MM.1S (cell line): ENCODE measurements around the gene COL21A1.
A peak's percentile ranks its signal among the peaks of the same experiment; 100 is the strongest.

Experiments used
- DNase-seq: peaks from one replicate; pipeline ENCODE4 v3.0.0-alpha.2; 2015
- H2AFZ ChIP-seq: fragments of 300-600 bp; sonication (generic); 2 replicates; pipeline ENCODE4 v1.6.0; 2016; ENCODE audit warnings: antibody characterized with exemption, low read length
- H3F3A ChIP-seq: fragments of 300-600 bp; sonication (generic); 2 replicates; pipeline ENCODE4 v1.6.1; 2016; ENCODE audit warnings: mild to moderate bottlenecking, antibody characterized with exemption, low read length, moderate library complexity, mixed read lengths; ENCODE audit not compliant: insufficient read depth
- H3K27ac ChIP-seq: fragments of 300-600 bp; sonication (generic); 2 replicates; pipeline ENCODE4 v1.5.1; 2016; ENCODE audit warnings: mild to moderate bottlenecking, low read length
- H3K27me3 ChIP-seq: fragments of 300-600 bp; sonication (generic); replicated peaks from 2 replicates; pipeline ENCODE4 v1.6.0; 2016; ENCODE audit warnings: low read length; ENCODE audit not compliant: insufficient read depth
- H3K36me3 ChIP-seq: fragments of 300-600 bp; sonication (generic); replicated peaks from 2 replicates; pipeline ENCODE4 v1.6.1; 2016; ENCODE audit warnings: mild to moderate bottlenecking, low read length, mixed read lengths; ENCODE audit not compliant: insufficient read depth
- H3K4me1 ChIP-seq: fragments of 300-600 bp; sonication (generic); 2 replicates; pipeline ENCODE4 v1.6.1; 2016; ENCODE audit warnings: low read length, mixed read lengths
- H3K4me2 ChIP-seq: fragments of 300-600 bp; sonication (generic); 2 replicates; pipeline ENCODE4 v1.6.0; 2016; ENCODE audit warnings: low read depth, low read length
- H3K4me3 ChIP-seq: fragments of 300-600 bp; sonication (generic); 2 replicates; pipeline ENCODE4 v1.5.1; 2016; ENCODE audit warnings: low read length, mixed read lengths
- H3K79me2 ChIP-seq: fragments of 300-600 bp; sonication (generic); 2 replicates; pipeline ENCODE4 v1.6.1; 2016; ENCODE audit warnings: mixed run types, low read length, mixed read lengths
- H3K9ac ChIP-seq: fragments of 300-600 bp; sonication (generic); 2 replicates; pipeline ENCODE4 v1.6.1; 2016; ENCODE audit warnings: low read length, mixed read lengths
- H3K9me2 ChIP-seq: fragments of 300-600 bp; sonication (generic); replicated peaks from 2 replicates; pipeline ENCODE4 v1.6.1; 2016; ENCODE audit warnings: mild to moderate bottlenecking, low read length, mixed read lengths; ENCODE audit not compliant: insufficient read depth
- H3K9me3 ChIP-seq: fragments of 300-600 bp; sonication (generic); replicated peaks from 2 replicates; pipeline ENCODE4 v1.6.1; 2016; ENCODE audit warnings: mild to moderate bottlenecking, low read length, mixed read lengths; ENCODE audit not compliant: insufficient read depth
- H4K20me1 ChIP-seq: fragments of 300-600 bp; sonication (generic); 2 replicates; pipeline ENCODE4 v1.6.1; 2016; ENCODE audit warnings: mild to moderate bottlenecking, low read length, moderate library complexity, mixed read lengths; ENCODE audit not compliant: insufficient read depth
- EZH2 ChIP-seq: fragments of 300-600 bp; sonication (generic); optimal IDR thresholded peaks from 2 replicates; pipeline ENCODE3; 2017; ENCODE audit warnings: low read depth, mild to moderate bottlenecking, antibody characterized with exemption, low read length, mixed read lengths
- EZH2phosphoT487 ChIP-seq: fragments of 300-600 bp; sonication (generic); IDR thresholded peaks from 2 replicates; pipeline ENCODE4 v1.6.1; 2018; ENCODE audit warnings: antibody characterized with exemption, low read length
- TF ChIP-seq, protein P1 (sequence below): fragments of 300-600 bp; sonication (generic); IDR thresholded peaks from 2 replicates; pipeline ENCODE4 v1.5.1; 2016; ENCODE audit warnings: antibody characterized with exemption, low read length, mixed read lengths

The COL21A1 gene

GRCh38 chr6:56048601-56049000 is 198.8 kb downstream of the COL21A1 start:
- no peaks in the 10 kb centered on the region for H3K9me3 ChIP-seq
- peaks cover 5% of the 10 kb centered on the region; the same call in 1 of the 2 replicates for H3K9me2 ChIP-seq
- TF ChIP-seq, protein P1, sequence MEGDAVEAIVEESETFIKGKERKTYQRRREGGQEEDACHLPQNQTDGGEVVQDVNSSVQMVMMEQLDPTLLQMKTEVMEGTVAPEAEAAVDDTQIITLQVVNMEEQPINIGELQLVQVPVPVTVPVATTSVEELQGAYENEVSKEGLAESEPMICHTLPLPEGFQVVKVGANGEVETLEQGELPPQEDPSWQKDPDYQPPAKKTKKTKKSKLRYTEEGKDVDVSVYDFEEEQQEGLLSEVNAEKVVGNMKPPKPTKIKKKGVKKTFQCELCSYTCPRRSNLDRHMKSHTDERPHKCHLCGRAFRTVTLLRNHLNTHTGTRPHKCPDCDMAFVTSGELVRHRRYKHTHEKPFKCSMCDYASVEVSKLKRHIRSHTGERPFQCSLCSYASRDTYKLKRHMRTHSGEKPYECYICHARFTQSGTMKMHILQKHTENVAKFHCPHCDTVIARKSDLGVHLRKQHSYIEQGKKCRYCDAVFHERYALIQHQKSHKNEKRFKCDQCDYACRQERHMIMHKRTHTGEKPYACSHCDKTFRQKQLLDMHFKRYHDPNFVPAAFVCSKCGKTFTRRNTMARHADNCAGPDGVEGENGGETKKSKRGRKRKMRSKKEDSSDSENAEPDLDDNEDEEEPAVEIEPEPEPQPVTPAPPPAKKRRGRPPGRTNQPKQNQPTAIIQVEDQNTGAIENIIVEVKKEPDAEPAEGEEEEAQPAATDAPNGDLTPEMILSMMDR = no peak
- TF ChIP-seq EZH2 (no peak), EZH2phosphoT487 (no peak)
- H3K4me3 ChIP-seq = no peak overlapping the region
- H3F3A ChIP-seq = no peaks in the 10 kb centered on the region
- no peak overlapping the region for H3K9ac ChIP-seq
- no peaks in the 10 kb centered on the region for H3K79me2 ChIP-seq
- H3K36me3 ChIP-seq = no peaks in the 10 kb centered on the region
- DNase-seq = no peak
- no peaks in the 10 kb centered on the region for H4K20me1 ChIP-seq
- peaks cover 21% of the 10 kb centered on the region for H3K4me1 ChIP-seq
- H3K27ac ChIP-seq = no peak overlapping the region
- no peaks in the 10 kb centered on the region for H3K27me3 ChIP-seq
- no peak overlapping the region for H2AFZ ChIP-seq
- H3K4me2 ChIP-seq = no peak overlapping the region

- H2AFZ ChIP-seq = no peak overlapping the region
Observed at GRCh38 chr6:56047931-56048540, 199.3 kb downstream of the COL21A1 start.

GRCh38 chr6:56046576-56046975 is 200.8 kb downstream of the COL21A1 start:
- Histone ChIP-seq H3K4me2 (peak overlapping the region; percentile 1; the same call in 1 of the 2 replicates), H3K9ac (no peak overlapping the region), H3F3A (no peaks in the 10 kb centered on the region), H3K4me3 (no peak overlapping the region), H3K4me1 (peaks cover 21% of the 10 kb centered on the region), H3K27ac (no peak overlapping the region), H3K79me2 (no peaks in the 10 kb centered on the region), H3K27me3 (no peaks in the 10 kb centered on the region), H4K20me1 (no peaks in the 10 kb centered on the region), H3K36me3 (no peaks in the 10 kb centered on the region), H3K9me2 (peaks cover 5% of the 10 kb centered on the region; the same call in 1 of the 2 replicates), H3K9me3 (no peaks in the 10 kb centered on the region), H2AFZ (no peak overlapping the region)
- no peak for DNase-seq
- no peak for TF ChIP-seq EZH2phosphoT487
- TF ChIP-seq EZH2 = no peak
- TF ChIP-seq, protein P1 = no peak

More at GRCh38 chr6:56047931-56048540, 199.3 kb downstream of the COL21A1 start:
- Histone ChIP-seq H3K9me2 (peaks cover 5% of the 10 kb centered on the region; the same call in 1 of the 2 replicates), H3K9me3 (no peaks in the 10 kb centered on the region), H3K9ac (no peak overlapping the region), H3K27ac (no peak overlapping the region), H3K4me1 (peaks cover 21% of the 10 kb centered on the region), H3K4me3 (no peak overlapping the region), H4K20me1 (no peaks in the 10 kb centered on the region), H3K27me3 (no peaks in the 10 kb centered on the region), H3K4me2 (no peak overlapping the region), H3K79me2 (no peaks in the 10 kb centered on the region), H3F3A (no peaks in the 10 kb centered on the region), H3K36me3 (no peaks in the 10 kb centered on the region)
- DNase-seq = no peak
- no peak for TF ChIP-seq EZH2
- TF ChIP-seq, protein P1 = no peak
- TF ChIP-seq EZH2phosphoT487 = no peak
